Skeletal muscle tissue (tissue), 4 donors: ENCODE results near the gene SMARCA4. TPM values are rescaled to one million over a fixed set of nuclear protein-coding genes. Genes with fewer than 3 reads are reported as not detected.

ENCODE experiments used
- H3K27ac ChIP-seq: one replicate; pipeline ENCODE4 v1.7.0; 2013; ENCODE audit warnings: mild to moderate bottlenecking, low read depth, low read length, inconsistent platforms
- H3K27me3 ChIP-seq, 3 donors: one replicate each; pipeline ENCODE4 v1.7.0; 2013; ENCODE audit warnings: low read length in 3 of 3; ENCODE audit not compliant: control insufficient read depth in 3 of 3, insufficient read depth in 3 of 3
- H3K36me3 ChIP-seq, 3 donors: one replicate each; pipeline ENCODE4 v1.7.0; 2013; ENCODE audit warnings: low read length in 3 of 3; ENCODE audit not compliant: control insufficient read depth in 3 of 3, insufficient read depth in 3 of 3
- H3K4me1 ChIP-seq, 3 donors: one replicate each; pipeline ENCODE4 v1.7.0; 2013; ENCODE audit warnings: low read length in 3 of 3, mild to moderate bottlenecking in 3 of 3; ENCODE audit not compliant: control insufficient read depth in 3 of 3, insufficient read depth in 3 of 3
- H3K4me3 ChIP-seq, 3 donors: one replicate each; pipeline ENCODE4 v1.7.0; 2013; ENCODE audit warnings: low read length in 3 of 3
- H3K9ac ChIP-seq, 3 donors: one replicate each; pipeline ENCODE4 v1.7.0; 2013; ENCODE audit warnings: low read length in 3 of 3, mild to moderate bottlenecking in 3 of 3, moderate library complexity in 2 of 3, low read depth in 1 of 3
- H3K9me3 ChIP-seq, 3 donors: one replicate each; pipeline ENCODE4 v1.7.0; 2013; ENCODE audit warnings: low read length in 3 of 3; ENCODE audit not compliant: control insufficient read depth in 3 of 3
- total RNA-seq: library from RNA; depleted of rRNA; stranded (reverse); fragments of >200 nt; gene quantifications from one replicate; pipeline ENCODE4 v1.2.3, GENCODE V29; 2014
- donor health status: Osteomylitis.

Gene SMARCA4
- total RNA-seq, 1 donor from 2014 or later = 58.5 TPM

- H3K27ac ChIP-seq = no peak overlapping the region
Observed at GRCh38 chr19:11025445-11025844, 64.6 kb downstream of the SMARCA4 start.

GRCh38 chr19:11025997-11026396, 65.2 kb downstream of the SMARCA4 start:
- Histone ChIP-seq H3K4me1 (no peaks in the 10 kb centered on the region), H3K27me3 (no peaks in the 10 kb centered on the region), H3K27ac (no peak overlapping the region), H3K9me3 (no peaks in the 10 kb centered on the region), H3K4me3 (no peak overlapping the region), H3K36me3 (peaks cover 74 to 87% (median 76%) of the 10 kb centered on the region in 3 donors), H3K9ac (no peak overlapping the region)

More at GRCh38 chr19:11025445-11025844, 64.6 kb downstream of the SMARCA4 start:
- Histone ChIP-seq H3K27me3 (no peaks in the 10 kb centered on the region), H3K9me3 (no peaks in the 10 kb centered on the region), H3K4me3 (no peak overlapping the region), H3K9ac (no peak overlapping the region), H3K4me1 (no peaks in the 10 kb centered on the region), H3K36me3 (peaks cover 69 to 86% (median 76%) of the 10 kb centered on the region in 3 donors)

GRCh38 chr19:11027381-11027780, 66.6 kb downstream of the SMARCA4 start:
- H3K27ac ChIP-seq = no peak overlapping the region
- no peaks in the 10 kb centered on the region for H3K27me3 ChIP-seq
- H3K9me3 ChIP-seq = no peaks in the 10 kb centered on the region
- no peak overlapping the region for H3K4me3 ChIP-seq
- H3K36me3 ChIP-seq = peaks cover 72 to 81% (median 75%) of the 10 kb centered on the region in 3 donors
- H3K4me1 ChIP-seq = no peaks in the 10 kb centered on the region
- no peak overlapping the region for H3K9ac ChIP-seq

GRCh38 chr19:11028146-11028545, 67.3 kb downstream of the SMARCA4 start:
- Histone ChIP-seq H3K36me3 (peaks cover 75 to 81% (median 76%) of the 10 kb centered on the region in 3 donors), H3K9ac (no peak overlapping the region), H3K4me3 (no peak overlapping the region), H3K9me3 (no peaks in the 10 kb centered on the region), H3K4me1 (no peaks in the 10 kb centered on the region), H3K27me3 (no peaks in the 10 kb centered on the region), H3K27ac (no peak overlapping the region)

- Histone ChIP-seq H3K4me3 (no peak overlapping the region), H3K36me3 (peaks cover 68 to 82% (median 74%) of the 10 kb centered on the region in 3 donors), H3K9me3 (no peaks in the 10 kb centered on the region), H3K27ac (no peak overlapping the region), H3K9ac (no peak overlapping the region), H3K27me3 (no peaks in the 10 kb centered on the region), H3K4me1 (peaks cover 12 to 18% (median 16%) of the 10 kb centered on the region in 3 donors)
Observed at GRCh38 chr19:11031421-11032070, 70.7 kb downstream of the SMARCA4 start.

- Histone ChIP-seq H3K9me3 (no peaks in the 10 kb centered on the region), H3K4me3 (no peak overlapping the region), H3K36me3 (peaks cover 58 to 77% (median 69%) of the 10 kb centered on the region in 3 donors), H3K27me3 (no peaks in the 10 kb centered on the region), H3K4me1 (peaks cover 12 to 18% (median 17%) of the 10 kb centered on the region in 3 donors), H3K9ac (no peak overlapping the region), H3K27ac (no peak overlapping the region)
Observed at GRCh38 chr19:11033251-11033650, 72.4 kb downstream of the SMARCA4 start.

GRCh38 chr19:11033763-11034162, 72.9 kb downstream of the SMARCA4 start:
- H3K36me3 ChIP-seq = peaks cover 53 to 74% (median 67%) of the 10 kb centered on the region in 3 donors
- H3K27me3 ChIP-seq = no peaks in the 10 kb centered on the region
- no peaks in the 10 kb centered on the region for H3K9me3 ChIP-seq
- H3K27ac ChIP-seq = no peak overlapping the region
- H3K4me3 ChIP-seq = no peak overlapping the region
- H3K9ac ChIP-seq = no peak overlapping the region
- peaks cover 12 to 20% (median 18%) of the 10 kb centered on the region in 3 donors for H3K4me1 ChIP-seq

- H3K36me3 ChIP-seq = peaks cover 47 to 71% (median 59%) of the 10 kb centered on the region in 3 donors
Observed at GRCh38 chr19:11034449-11035213, 73.8 kb downstream of the SMARCA4 start.

GRCh38 chr19:11035441-11036377, 74.9 kb downstream of the SMARCA4 start:
- peak overlapping the region in 2 of 3 donors; percentile 19 to 25 for H3K9ac ChIP-seq
- H3K4me3 ChIP-seq = no peak overlapping the region
- no peaks in the 10 kb centered on the region for H3K9me3 ChIP-seq
- H3K4me1 ChIP-seq = peaks cover 12 to 20% (median 18%) of the 10 kb centered on the region in 3 donors
- H3K27ac ChIP-seq = peak overlapping the region; percentile 69
- H3K36me3 ChIP-seq = peaks cover 47 to 64% (median 54%) of the 10 kb centered on the region in 3 donors
- H3K27me3 ChIP-seq = no peaks in the 10 kb centered on the region

More at GRCh38 chr19:11034449-11035213, 73.8 kb downstream of the SMARCA4 start:
- no peaks in the 10 kb centered on the region for H3K9me3 ChIP-seq
- peaks cover 12 to 20% (median 18%) of the 10 kb centered on the region in 3 donors for H3K4me1 ChIP-seq
- peak overlapping the region; percentile 69 for H3K27ac ChIP-seq
- H3K27me3 ChIP-seq = no peaks in the 10 kb centered on the region
- H3K4me3 ChIP-seq = no peak overlapping the region
- peak overlapping the region in 1 of 3 donors; percentile 25 for H3K9ac ChIP-seq
